Activated naive CD4-positive, alpha-beta T cell treated with anti-CD3 and anti-CD28 coated beads, Interleukin-2, amount 50 U/mL, for 24 hours (primary cell): ENCODE measurements around the gene TMEM267.
"Not testable (repeated sequence)": the region's sequence is repeated elsewhere in the genome, so short reads cannot be mapped to it uniquely, and the experiment has no call there.

Source experiments
- H3K27ac Mint-ChIP-seq: one replicate; pipeline ENCODE4 v1.8.0; 2021; ENCODE audit warnings: mild to moderate bottlenecking, mixed read lengths
- H3K27me3 Mint-ChIP-seq: one replicate; pipeline ENCODE4 v1.8.0; 2021; ENCODE audit warnings: mixed read lengths
- H3K36me3 Mint-ChIP-seq: one replicate; pipeline ENCODE4 v1.8.0; 2021; ENCODE audit warnings: mixed read lengths
- H3K4me1 Mint-ChIP-seq: one replicate; pipeline ENCODE4 v1.8.0; 2021; ENCODE audit warnings: mixed read lengths
- H3K4me3 Mint-ChIP-seq: one replicate; pipeline ENCODE4 v1.8.0; 2021; ENCODE audit warnings: mild to moderate bottlenecking, mixed read lengths
- H3K9me3 Mint-ChIP-seq: one replicate; pipeline ENCODE4 v1.8.0; 2021; ENCODE audit warnings: mixed read lengths

TMEM267 gene

GRCh38 chr5:43422143-43422542 is 61.5 kb downstream of the TMEM267 start:
- Mint-ChIP-seq H3K4me3 (no peak overlapping the region), H3K9me3 (no peaks in the 10 kb centered on the region), H3K4me1 (no peaks in the 10 kb centered on the region), H3K27ac (no peak overlapping the region), H3K27me3 (no peaks in the 10 kb centered on the region), H3K36me3 (no peaks in the 10 kb centered on the region)

- Mint-ChIP-seq H3K27ac (no peak overlapping the region), H3K9me3 (no peaks in the 10 kb centered on the region)
Observed at GRCh38 chr5:43421450-43422133, 62.1 kb downstream of the TMEM267 start.

GRCh38 chr5:43420241-43420640 is 63.4 kb downstream of the TMEM267 start:
- Mint-ChIP-seq H3K27me3 (no peaks in the 10 kb centered on the region), H3K27ac (no peak overlapping the region)

More at GRCh38 chr5:43421450-43422133, 62.1 kb downstream of the TMEM267 start:
- Mint-ChIP-seq H3K27me3 (no peaks in the 10 kb centered on the region), H3K4me1 (no peaks in the 10 kb centered on the region), H3K36me3 (no peaks in the 10 kb centered on the region), H3K4me3 (no peak overlapping the region)

GRCh38 chr5:43418561-43418960 is 65.1 kb downstream of the TMEM267 start:
- Mint-ChIP-seq H3K4me1 (no peaks in the 10 kb centered on the region), H3K27me3 (no peaks in the 10 kb centered on the region), H3K27ac (no peak overlapping the region), H3K36me3 (no peaks in the 10 kb centered on the region), H3K4me3 (no peak overlapping the region), H3K9me3 (no peaks in the 10 kb centered on the region)

More at GRCh38 chr5:43420241-43420640, 63.4 kb downstream of the TMEM267 start:
- H3K36me3 Mint-ChIP-seq, result no peaks in the 10 kb centered on the region
- no peak overlapping the region for H3K4me3 Mint-ChIP-seq
- H3K9me3 Mint-ChIP-seq, result no peaks in the 10 kb centered on the region
- H3K4me1 Mint-ChIP-seq, result no peaks in the 10 kb centered on the region

GRCh38 chr5:43416803-43417394 is 66.8 kb downstream of the TMEM267 start:
- Mint-ChIP-seq H3K9me3 (no peaks in the 10 kb centered on the region), H3K4me1 (no peaks in the 10 kb centered on the region), H3K27me3 (no peaks in the 10 kb centered on the region), H3K27ac (no peak overlapping the region), H3K36me3 (no peaks in the 10 kb centered on the region), H3K4me3 (no peak overlapping the region)

GRCh38 chr5:43415935-43416802 is 67.5 kb downstream of the TMEM267 start:
- no peaks in the 10 kb centered on the region for H3K4me1 Mint-ChIP-seq
- H3K27ac Mint-ChIP-seq, result no peak overlapping the region
- no peaks in the 10 kb centered on the region for H3K36me3 Mint-ChIP-seq
- no peaks in the 10 kb centered on the region for H3K27me3 Mint-ChIP-seq
- no peaks in the 10 kb centered on the region for H3K9me3 Mint-ChIP-seq
- H3K4me3 Mint-ChIP-seq, result no peak overlapping the region

- Mint-ChIP-seq H3K4me1 (no peaks in the 10 kb centered on the region), H3K4me3 (no peak overlapping the region), H3K27me3 (no peaks in the 10 kb centered on the region), H3K36me3 (no peaks in the 10 kb centered on the region), H3K27ac (no peak overlapping the region), H3K9me3 (no peaks in the 10 kb centered on the region)
Observed at GRCh38 chr5:43413966-43414365, 69.7 kb downstream of the TMEM267 start.

- H3K27ac Mint-ChIP-seq, result no peak overlapping the region
- no peaks in the 10 kb centered on the region for H3K36me3 Mint-ChIP-seq
- no peaks in the 10 kb centered on the region for H3K4me1 Mint-ChIP-seq
- no peaks in the 10 kb centered on the region for H3K9me3 Mint-ChIP-seq
- no peaks in the 10 kb centered on the region for H3K27me3 Mint-ChIP-seq
- H3K4me3 Mint-ChIP-seq, result no peak overlapping the region
Observed at GRCh38 chr5:43412644-43413043, 71.0 kb downstream of the TMEM267 start.

GRCh38 chr5:43412156-43412555 is 71.5 kb downstream of the TMEM267 start, which contains the start of gene CCL28:
CCL28 (minus strand) TSS chr5:43412391; CDS start chr5:43412316, 75 bp downstream.
- no peak within 1 kb of the TSS for H3K27ac Mint-ChIP-seq
- H3K4me1 Mint-ChIP-seq, result no peaks in the 10 kb centered on the region
- H3K27me3 Mint-ChIP-seq, result no peaks in the 10 kb centered on the region
- no peak within 1 kb of the TSS for H3K4me3 Mint-ChIP-seq
- H3K9me3 Mint-ChIP-seq, result no peaks in the 10 kb centered on the region
- H3K36me3 Mint-ChIP-seq, result no peaks in the 10 kb centered on the region

GRCh38 chr5:43411495-43411894 is 72.2 kb downstream of the TMEM267 start:
- H3K4me1 Mint-ChIP-seq, result no peaks in the 10 kb centered on the region
- H3K27me3 Mint-ChIP-seq, result no peaks in the 10 kb centered on the region
- H3K4me3 Mint-ChIP-seq, result no peak overlapping the region
- H3K27ac Mint-ChIP-seq, result no peak overlapping the region
- no peaks in the 10 kb centered on the region for H3K9me3 Mint-ChIP-seq
- H3K36me3 Mint-ChIP-seq, result no peaks in the 10 kb centered on the region

- Mint-ChIP-seq H3K36me3 (no peaks in the 10 kb centered on the region), H3K27ac (no peak overlapping the region), H3K9me3 (no peaks in the 10 kb centered on the region), H3K27me3 (no peaks in the 10 kb centered on the region), H3K4me1 (no peaks in the 10 kb centered on the region), H3K4me3 (no peak overlapping the region)
Observed at GRCh38 chr5:43410414-43410813, 73.3 kb downstream of the TMEM267 start.

- Mint-ChIP-seq H3K27ac (no peak overlapping the region), H3K36me3 (no peaks in the 10 kb centered on the region), H3K9me3 (no peaks in the 10 kb centered on the region), H3K27me3 (no peaks in the 10 kb centered on the region), H3K4me3 (no peak overlapping the region), H3K4me1 (no peaks in the 10 kb centered on the region)
Observed at GRCh38 chr5:43409809-43410271, 73.8 kb downstream of the TMEM267 start.

GRCh38 chr5:43402524-43403066 is 81.1 kb downstream of the TMEM267 start:
- not testable (repeated sequence) for H3K9me3 Mint-ChIP-seq, H3K27ac Mint-ChIP-seq, H3K36me3 Mint-ChIP-seq, H3K4me3 Mint-ChIP-seq, H3K27me3 Mint-ChIP-seq
- H3K4me1 Mint-ChIP-seq, result peaks cover 15% of the 10 kb centered on the region

GRCh38 chr5:43401827-43402226 is 81.8 kb downstream of the TMEM267 start:
- Mint-ChIP-seq H3K36me3 (peaks cover 4% of the 10 kb centered on the region), H3K4me3 (no peak overlapping the region), H3K9me3 (no peaks in the 10 kb centered on the region), H3K27ac (no peak overlapping the region), H3K27me3 (no peaks in the 10 kb centered on the region), H3K4me1 (peaks cover 18% of the 10 kb centered on the region)

GRCh38 chr5:43400082-43400481 is 83.6 kb downstream of the TMEM267 start:
- Mint-ChIP-seq H3K4me1 (peaks cover 18% of the 10 kb centered on the region), H3K9me3 (no peaks in the 10 kb centered on the region), H3K27me3 (no peaks in the 10 kb centered on the region), H3K4me3 (no peak overlapping the region), H3K27ac (no peak overlapping the region), H3K36me3 (peaks cover 4% of the 10 kb centered on the region)
